Neural cell (in vitro differentiated cells): ENCODE measurements around the gene ANO9. TPM values are rescaled to one million over a fixed set of nuclear protein-coding genes. Genes with fewer than 3 reads are reported as not detected.

Source experiments
- H2AFZ ChIP-seq: fragments of 200-600, 300-800 bp; sonication (generic), shearing (Covaris generic); 2 replicates; pipeline ENCODE4 v1.6.0; 2014; ENCODE audit warnings: low read depth, mild to moderate bottlenecking, antibody characterized with exemption, low read length, moderate library complexity
- H3F3A ChIP-seq: fragments of 200-600 bp; shearing (Covaris generic); 2 replicates; pipeline ENCODE4 v1.6.1; 2016; ENCODE audit warnings: mild to moderate bottlenecking, moderate library complexity, mixed read lengths, antibody characterized with exemption, low read length; ENCODE audit not compliant: insufficient read depth, poor library complexity, severe bottlenecking
- H3K27ac ChIP-seq: fragments of 200-600, 300-800 bp; sonication (generic), shearing (Covaris generic); 2 replicates; pipeline ENCODE4 v1.5.1; 2014; ENCODE audit warnings: mild to moderate bottlenecking, low read length, moderate library complexity
- H3K27me3 ChIP-seq: fragments of 300-800, 200-600 bp; sonication (generic), shearing (Covaris generic); 2 replicates; pipeline ENCODE4 v1.6.0; 2014; ENCODE audit warnings: mild to moderate bottlenecking, low read depth, low read length, moderate library complexity; ENCODE audit not compliant: insufficient read depth
- H3K36me3 ChIP-seq: fragments of 300-800, 200-600 bp; sonication (generic), shearing (Covaris generic); 2 replicates; pipeline ENCODE4 v1.5.1; 2014; ENCODE audit warnings: mild to moderate bottlenecking, antibody characterized with exemption, low read length, moderate library complexity; ENCODE audit not compliant: insufficient read depth
- H3K4me2 ChIP-seq: fragments of 300-800, 200-600 bp; sonication (generic), shearing (Covaris generic); 2 replicates; pipeline ENCODE4 v1.6.0; 2014; ENCODE audit warnings: mild to moderate bottlenecking, low read length
- H3K4me3 ChIP-seq: fragments of 300-800, 200-600 bp; sonication (generic), shearing (Covaris generic); 2 replicates; pipeline ENCODE4 v1.5.1; 2014; ENCODE audit warnings: mild to moderate bottlenecking, low read length, moderate library complexity
- H3K79me2 ChIP-seq: fragments of 200-600 bp; shearing (Covaris generic); replicated peaks from 2 replicates; pipeline ENCODE4 v1.6.0; 2014; ENCODE audit warnings: mild to moderate bottlenecking, low read length, moderate library complexity; ENCODE audit not compliant: insufficient read depth
- H3K9ac ChIP-seq: fragments of 300-800, 200-600 bp; sonication (generic), shearing (Covaris generic); 2 replicates; pipeline ENCODE4 v1.6.1; 2016; ENCODE audit warnings: mild to moderate bottlenecking, low read length, mixed read lengths
- H3K9me2 ChIP-seq: fragments of 200-600 bp; shearing (Covaris generic); 2 replicates; pipeline ENCODE4 v1.6.1; 2016; ENCODE audit warnings: mild to moderate bottlenecking, low read length, mixed read lengths; ENCODE audit not compliant: insufficient read depth
- H3K9me3 ChIP-seq: fragments of 200-600, 300-800 bp; sonication (generic), shearing (Covaris generic); 2 replicates; pipeline ENCODE4 v1.6.1; 2016; ENCODE audit warnings: mild to moderate bottlenecking, mixed run types, low read length, moderate library complexity, mixed read lengths
- H4K20me1 ChIP-seq: fragments of 200-600 bp; shearing (Covaris generic); 2 replicates; pipeline ENCODE4 v1.6.1; 2016; ENCODE audit warnings: mild to moderate bottlenecking, mixed run types; ENCODE audit not compliant: insufficient read depth
- CTCF ChIP-seq: fragments of 450-650 bp; IDR thresholded peaks from 2 replicates; pipeline ENCODE4 v1.5.1; 2014; ENCODE audit warnings: antibody characterized with exemption, mild to moderate bottlenecking, moderate library complexity; ENCODE audit not compliant: poor library complexity, severe bottlenecking
- EP300 ChIP-seq: fragments of 450-650 bp; conservative IDR thresholded peaks from 2 replicates; pipeline ENCODE4 v1.6.1; 2014; ENCODE audit warnings: antibody characterized with exemption, mild to moderate bottlenecking, moderate library complexity; ENCODE audit not compliant: poor library complexity, severe bottlenecking
- EZH2 ChIP-seq: fragments of 200-600, 300-800 bp; shearing (Covaris generic), sonication (generic); IDR thresholded peaks from 2 replicates; pipeline ENCODE4 v1.6.1; 2014; ENCODE audit warnings: antibody characterized with exemption, low read length, borderline replicate concordance, mild to moderate bottlenecking; ENCODE audit not compliant: insufficient read depth, poor library complexity, severe bottlenecking
- MXI1 ChIP-seq: fragments of 450-650 bp; conservative IDR thresholded peaks from 2 replicates; pipeline ENCODE4 v1.6.1; 2014; ENCODE audit warnings: antibody characterized with exemption, mild to moderate bottlenecking; ENCODE audit not compliant: poor library complexity, severe bottlenecking
- POLR2AphosphoS5 ChIP-seq: IDR thresholded peaks from 2 replicates; pipeline ENCODE4 v1.6.1; 2012
- RAD21 ChIP-seq: fragments of 450-650 bp; conservative IDR thresholded peaks from 2 replicates; pipeline ENCODE4 v1.6.1; 2014; ENCODE audit warnings: antibody characterized with exemption, mild to moderate bottlenecking, moderate library complexity
- REST ChIP-seq: IDR thresholded peaks from 2 replicates; pipeline ENCODE4 v1.6.1; 2012; ENCODE audit warnings: borderline replicate concordance
- SMC3 ChIP-seq: fragments of 450-650 bp; conservative IDR thresholded peaks from 2 replicates; pipeline ENCODE4 v1.6.1; 2014; ENCODE audit warnings: antibody characterized with exemption, mild to moderate bottlenecking, moderate library complexity; ENCODE audit not compliant: poor library complexity
- TAF1 ChIP-seq: IDR thresholded peaks from 2 replicates; pipeline ENCODE4 v1.6.1; 2012; ENCODE audit warnings: low read depth
- polyA plus RNA-seq: library from polyadenylated mRNA; depleted of rRNA; stranded (reverse); fragments of >200 nt; gene quantifications from 2 replicates; pipeline ENCODE4 v1.2.3, GENCODE V29; 2014

The ANO9 gene
- polyA plus RNA-seq, 1 donor from 2014 or later, result not detected

- Histone ChIP-seq H3F3A (no peaks in the 10 kb centered on the region), H3K9me3 (peaks cover 6% of the 10 kb centered on the region), H4K20me1 (no peaks in the 10 kb centered on the region), H3K27me3 (no peaks in the 10 kb centered on the region), H3K9me2 (no peaks in the 10 kb centered on the region), H3K4me3 (no peak overlapping the region), H3K79me2 (no peaks in the 10 kb centered on the region), H2AFZ (no peak overlapping the region), H3K36me3 (peaks cover 4% of the 10 kb centered on the region), H3K9ac (no peak overlapping the region), H3K27ac (no peak overlapping the region), H3K4me2 (no peak overlapping the region)
- TF ChIP-seq POLR2AphosphoS5 (no peak), RAD21 (no peak), SMC3 (no peak), REST (no peak), MXI1 (no peak), CTCF (no peak), EZH2 (no peak), EP300 (no peak), TAF1 (no peak)
Measured at GRCh38 chr11:380491-380890, 61.3 kb downstream of the ANO9 start.

GRCh38 chr11:380095-380480 is 61.7 kb downstream of the ANO9 start:
- Histone ChIP-seq H3F3A (no peaks in the 10 kb centered on the region), H3K36me3 (peaks cover 7% of the 10 kb centered on the region), H2AFZ (no peak overlapping the region), H3K27me3 (no peaks in the 10 kb centered on the region), H3K9me2 (no peaks in the 10 kb centered on the region), H3K4me2 (no peak overlapping the region), H4K20me1 (no peaks in the 10 kb centered on the region), H3K9ac (no peak overlapping the region), H3K9me3 (peaks cover 6% of the 10 kb centered on the region), H3K79me2 (no peaks in the 10 kb centered on the region), H3K4me3 (no peak overlapping the region), H3K27ac (no peak overlapping the region)
- no peak for TF ChIP-seq RAD21
- no peak for TF ChIP-seq POLR2AphosphoS5
- no peak for TF ChIP-seq CTCF
- TF ChIP-seq MXI1, result no peak
- no peak for TF ChIP-seq EP300
- TF ChIP-seq TAF1, result no peak
- TF ChIP-seq EZH2, result no peak
- no peak for TF ChIP-seq SMC3
- no peak for TF ChIP-seq REST
